HK-2 (cell line): ENCODE results near the gene AFF3.

Experiments
- DNase-seq: peaks from one replicate; pipeline ENCODE4 v3.0.0-alpha.2; 2018; ENCODE audit not compliant: unreplicated experiment

AFF3 gene

DNA sequence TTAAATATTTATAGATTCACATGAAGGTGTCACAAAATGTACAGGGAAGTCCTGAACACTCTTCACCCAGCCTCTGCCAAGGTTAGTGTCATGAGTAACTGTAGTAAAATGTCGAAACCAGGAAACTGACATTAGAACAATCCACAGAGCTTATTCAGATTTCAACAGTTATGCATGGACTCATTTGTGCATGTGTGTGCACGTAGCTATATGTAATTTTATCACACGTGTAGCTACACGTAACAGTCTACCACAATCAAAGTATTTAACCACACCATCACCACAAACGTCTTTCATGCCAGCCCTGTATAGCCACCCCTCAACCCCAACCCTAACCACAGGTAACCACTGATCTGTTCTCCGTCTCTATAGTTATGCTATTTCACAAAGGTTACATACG is 440.9 kb downstream of the AFF3 start:
- DNase-seq = no peak

DNA sequence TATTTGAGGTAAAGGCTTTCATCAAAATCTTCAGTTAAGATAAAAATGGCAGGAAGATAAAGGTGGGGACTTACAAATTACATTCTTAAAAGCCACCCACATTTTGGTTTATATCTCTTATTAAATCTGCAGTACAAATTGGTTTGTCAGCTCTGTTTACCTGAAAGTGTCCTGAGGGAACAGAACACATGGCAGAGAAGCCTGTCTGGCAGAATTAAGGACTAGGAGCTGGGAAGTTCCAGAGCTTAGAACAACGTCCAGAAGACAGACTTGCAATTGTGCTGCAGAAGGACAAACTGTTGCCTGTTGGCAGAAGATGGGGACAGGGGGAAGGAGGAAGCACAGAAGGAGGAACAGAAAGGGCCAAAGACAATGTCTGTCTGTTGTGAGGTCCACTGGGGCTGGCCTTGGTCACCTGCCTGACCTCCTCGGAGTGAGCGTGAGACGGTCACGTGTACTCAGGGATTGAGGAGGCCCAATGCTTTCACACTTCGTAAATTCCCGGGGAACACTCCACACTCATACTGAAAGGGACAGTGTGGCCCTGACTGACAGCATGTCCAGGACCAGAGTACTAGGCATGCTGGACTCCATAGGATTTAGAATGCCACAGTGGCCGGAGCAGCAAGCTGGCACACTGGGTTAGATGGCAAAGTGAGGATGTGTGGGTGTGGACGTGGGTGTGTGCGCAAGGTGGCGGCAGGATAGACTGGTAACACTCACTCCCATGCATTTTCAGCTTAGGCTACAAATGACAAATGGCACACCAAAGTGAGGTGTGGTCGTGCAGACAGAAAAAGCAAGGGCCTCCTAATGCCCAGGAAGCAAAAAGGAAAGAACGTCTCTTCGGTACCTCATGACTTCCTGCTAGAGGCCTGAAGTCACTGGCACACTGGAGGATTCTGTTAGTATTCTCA is 441.6 kb downstream of the AFF3 start:
- no peak for DNase-seq

DNA sequence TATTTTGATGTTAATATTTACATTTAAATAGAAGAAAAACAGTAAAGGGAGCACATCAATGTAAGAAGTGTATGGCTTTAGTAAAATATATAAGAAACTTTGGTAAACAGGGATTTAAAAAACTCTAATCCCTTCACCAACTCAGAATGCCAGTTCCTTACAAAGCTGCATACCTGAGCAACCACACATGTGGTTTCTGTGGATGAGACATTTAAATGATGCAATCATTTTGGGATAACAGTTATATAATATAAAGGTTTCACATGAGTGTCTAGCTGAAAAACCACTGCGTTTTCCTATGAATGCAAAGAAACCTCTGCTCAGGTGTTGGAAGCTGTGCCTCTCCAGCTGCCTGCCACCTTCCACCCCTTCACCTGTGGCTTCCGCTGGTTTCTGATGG is 443.5 kb downstream of the AFF3 start:
- DNase-seq = no peak

DNA sequence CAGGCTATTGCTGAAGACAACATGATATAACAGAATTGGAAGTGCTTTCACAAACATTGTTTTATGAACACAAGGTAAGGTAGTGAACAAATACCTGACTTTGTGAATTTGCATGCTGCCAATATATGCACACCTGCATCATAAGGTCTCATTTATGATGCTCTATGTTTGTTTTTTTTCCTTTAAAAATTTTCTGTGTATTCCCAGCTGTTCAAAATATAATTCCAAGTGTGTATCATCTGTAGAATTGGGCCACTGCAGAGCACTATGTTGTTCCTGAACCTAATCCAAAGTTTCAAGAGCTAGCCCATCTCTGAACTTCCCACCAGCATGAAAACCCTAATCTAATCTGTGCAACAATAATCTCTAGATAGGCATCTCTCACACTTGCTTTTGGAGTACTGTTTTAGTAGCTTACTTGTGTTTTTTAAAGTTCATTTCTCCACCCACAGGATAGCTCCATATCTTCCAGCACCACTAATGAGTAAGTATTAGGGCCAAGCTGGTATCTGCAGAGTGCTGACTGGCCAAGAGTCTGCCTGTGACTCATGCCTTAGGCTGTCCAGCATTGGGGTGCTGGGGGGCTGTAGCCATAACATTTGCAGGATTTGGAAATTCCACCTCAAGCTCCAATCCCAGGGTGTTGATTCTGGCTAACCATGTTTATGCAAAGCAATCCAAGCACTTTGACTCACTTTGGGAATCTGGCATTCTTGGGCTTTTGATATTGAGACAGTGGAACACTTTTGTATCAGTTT is 444.4 kb downstream of the AFF3 start:
- peak; percentile 21 for DNase-seq

- DNase-seq = no peak
Observed at GRCh38 chr2:99695944-99696253, 446.5 kb downstream of the AFF3 start.

DNA sequence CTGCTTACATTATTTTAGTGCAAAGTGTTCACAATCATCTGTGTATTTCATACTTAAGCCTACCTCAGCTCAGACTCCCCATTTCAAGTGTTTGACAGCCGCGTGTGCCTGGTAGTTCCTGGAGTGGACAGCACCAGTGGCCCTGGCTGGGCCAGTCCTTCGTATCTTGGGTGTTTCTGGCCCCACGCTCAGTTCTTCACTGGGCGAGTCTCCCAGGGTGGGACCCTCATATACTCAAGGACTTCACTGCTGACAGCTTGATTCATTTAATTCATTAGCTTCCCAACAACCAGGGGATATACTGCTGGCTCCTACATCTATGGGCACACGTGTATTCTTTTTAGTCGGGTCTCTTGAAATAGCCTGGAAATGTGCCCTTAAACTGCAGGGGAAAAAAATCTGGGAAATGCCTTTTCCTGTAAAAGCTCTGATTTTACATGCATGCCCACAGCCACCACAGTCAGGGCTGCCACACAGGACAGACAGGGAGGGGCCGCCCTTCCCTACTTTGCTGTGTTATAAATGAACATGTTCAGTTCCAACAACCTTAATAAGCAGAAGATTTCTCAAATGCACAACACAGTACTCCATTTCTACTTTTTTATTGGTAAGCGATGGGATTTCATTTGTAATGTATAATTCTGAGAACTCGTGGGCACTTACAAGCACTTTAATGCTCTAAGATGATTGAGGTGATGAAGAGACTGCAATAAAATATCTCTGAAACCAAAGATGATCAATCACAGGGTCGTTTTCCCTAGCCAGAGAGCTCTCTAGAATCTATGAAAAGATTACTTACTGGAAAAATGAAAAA is 447.1 kb downstream of the AFF3 start:
- DNase-seq = no peak

- no peak for DNase-seq
Observed at GRCh38 chr2:99694331-99694730, 448.1 kb downstream of the AFF3 start.

DNA sequence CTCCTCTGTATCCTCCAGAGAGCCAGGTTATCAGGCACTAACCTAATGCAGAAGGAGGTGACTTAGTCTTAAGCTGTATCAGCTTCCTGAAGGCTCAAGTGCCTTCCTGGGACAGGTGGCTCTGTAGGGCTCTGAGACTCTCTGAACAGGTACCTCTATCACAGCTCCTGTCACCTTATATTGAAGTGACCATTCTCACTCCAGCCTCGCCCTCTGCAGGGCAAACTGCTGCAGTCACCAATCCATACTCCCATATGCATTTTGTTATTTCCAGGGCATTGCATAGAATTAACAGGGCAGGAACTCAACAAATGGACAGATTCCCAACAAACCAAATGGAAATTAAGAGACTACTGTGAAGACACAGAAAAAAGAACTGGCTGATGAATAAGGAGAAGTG is 449.6 kb downstream of the AFF3 start:
- no peak for DNase-seq

DNA sequence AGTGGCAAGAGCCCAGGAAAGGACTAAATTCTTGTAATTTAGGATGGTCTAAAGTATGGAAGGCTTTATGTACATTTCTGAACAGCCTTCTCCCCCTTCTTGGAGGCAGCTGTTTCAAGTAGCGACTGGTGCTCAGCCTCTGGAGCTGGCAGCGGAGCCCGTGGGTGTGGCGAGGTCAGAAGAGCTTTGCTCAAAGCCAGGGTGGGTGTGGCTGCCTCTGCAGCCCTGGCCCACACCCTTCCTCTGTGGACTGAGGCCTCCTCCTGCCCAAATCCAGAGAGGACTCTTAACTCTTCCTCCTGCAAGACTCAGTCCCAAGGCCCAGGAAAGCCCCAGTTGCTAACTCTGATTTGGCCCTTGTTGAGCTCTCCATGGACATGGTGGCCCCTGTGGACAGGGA is 450.5 kb downstream of the AFF3 start:
- DNase-seq = no peak

- no peak for DNase-seq
Observed at GRCh38 chr2:99689145-99689742, 453.1 kb downstream of the AFF3 start.

DNA sequence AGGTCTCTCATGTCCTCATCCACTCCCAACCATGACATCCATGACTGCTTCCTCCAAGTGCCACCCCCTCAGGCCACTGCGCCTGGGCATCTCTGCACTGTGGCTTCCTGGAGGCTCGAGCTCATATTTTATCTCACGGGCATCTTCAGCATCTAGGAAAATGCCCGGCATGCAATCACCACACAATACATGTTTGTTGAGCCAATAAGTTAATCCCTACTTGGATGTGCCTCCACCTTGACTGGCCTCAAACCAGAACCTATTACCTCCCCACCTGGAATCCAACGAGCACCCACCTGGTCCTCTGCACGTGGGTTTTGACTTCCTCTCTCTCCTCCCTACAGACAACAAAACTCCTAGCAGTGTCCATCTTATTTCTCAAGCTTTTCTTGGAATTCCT is 453.7 kb downstream of the AFF3 start:
- DNase-seq = no peak

- no peak for DNase-seq
Observed at GRCh38 chr2:99682275-99683060, 459.9 kb downstream of the AFF3 start.

GRCh38 chr2:99680946-99681345 is 461.4 kb downstream of the AFF3 start:
- no peak for DNase-seq

DNA sequence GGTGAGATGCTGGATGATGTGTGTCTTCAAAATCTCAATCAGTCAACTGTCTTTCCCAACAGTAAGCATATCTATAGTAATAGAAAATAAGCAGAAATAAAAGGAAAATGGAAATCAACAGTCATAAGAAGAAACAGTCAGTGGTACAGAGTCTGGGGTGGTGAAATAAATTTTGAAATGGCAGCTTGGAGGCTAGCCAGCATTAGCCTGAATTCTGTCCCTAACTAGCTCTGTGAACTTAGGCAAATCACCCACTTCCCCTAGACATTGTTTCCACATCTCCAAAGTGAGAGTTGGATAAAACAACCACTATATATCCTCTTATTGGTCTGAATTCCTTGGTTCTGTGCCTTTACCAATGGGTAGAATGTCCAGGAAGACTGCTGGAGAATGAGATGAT is 462.9 kb downstream of the AFF3 start:
- no peak for DNase-seq

DNA sequence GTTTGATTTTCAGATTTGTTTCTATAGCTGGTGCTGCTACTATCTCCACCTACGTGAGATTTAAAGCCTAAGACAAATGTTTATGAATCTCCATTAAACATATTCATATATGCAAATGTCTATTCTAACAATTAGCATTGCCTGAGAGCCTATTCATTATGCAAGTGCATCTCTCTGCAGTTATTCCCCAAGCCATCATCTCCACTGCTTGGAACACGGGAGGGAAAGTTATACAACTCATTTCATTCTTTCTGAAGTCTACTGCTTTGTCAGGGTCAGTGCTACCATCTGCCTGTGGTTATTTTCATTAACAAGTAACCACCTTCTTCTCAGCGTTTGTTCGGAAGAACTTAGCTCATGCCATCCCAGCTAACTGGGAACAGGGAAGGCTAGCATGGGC is 463.8 kb downstream of the AFF3 start:
- no peak for DNase-seq

DNA sequence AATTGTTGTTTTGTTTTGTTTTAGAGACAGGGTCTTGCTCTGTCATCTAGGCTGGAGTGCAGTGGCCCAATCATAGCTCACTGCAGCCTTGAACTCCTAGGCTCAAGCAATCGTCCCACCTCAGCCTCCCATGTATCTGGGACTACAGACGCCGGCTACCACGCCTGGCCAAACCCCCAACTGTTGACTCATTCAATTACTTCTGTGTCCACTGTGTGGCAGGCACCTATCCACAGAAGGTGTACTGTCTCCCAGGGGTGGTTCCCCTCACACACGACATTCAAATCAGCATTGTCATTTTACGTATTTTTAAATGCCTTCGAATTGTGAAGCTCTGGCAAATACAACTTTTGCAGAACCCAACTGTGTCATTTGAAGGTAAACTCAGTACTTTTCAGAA is 464.6 kb downstream of the AFF3 start:
- no peak for DNase-seq

GRCh38 chr2:99675130-99675661 is 467.2 kb downstream of the AFF3 start:
- DNase-seq = no peak

- no peak for DNase-seq
Observed at GRCh38 chr2:99674090-99674489, 468.3 kb downstream of the AFF3 start.

- DNase-seq = no peak
Observed at GRCh38 chr2:99672766-99673350, 469.5 kb downstream of the AFF3 start.
